ENCODE measurements around the gene MLLT6.
"Not testable (repeated sequence)": the region's sequence is repeated elsewhere in the genome, so short reads cannot be mapped to it uniquely, and the experiment has no call there.

The MLLT6 gene

GRCh38 chr17:38720941-38721340, 15.9 kb downstream of the MLLT6 start:
- POLR2A ChIA-PET, result no interaction called here
- CTCF ChIA-PET, result no interaction called here
- no peak for TF ChIP-seq BHLHE40 (IDR thresholded peaks at IDR 0.05; ENCODE audit: borderline replicate concordance)
- no peak for TF ChIP-seq HDGF (IDR thresholded peaks at IDR 0.05; ENCODE audit: borderline replicate concordance)
- no peak for TF ChIP-seq FOXA1 (IDR thresholded peaks at IDR 0.05)
- no peak for TF ChIP-seq SP1 (IDR thresholded peaks at IDR 0.05)
- TF ChIP-seq L3MBTL2 (conservative IDR thresholded peaks at IDR 0.05), result no peak
- TF ChIP-seq ZNF384 (IDR thresholded peaks at IDR 0.05), result no peak
- no peak for TF ChIP-seq TARDBP (IDR thresholded peaks at IDR 0.05)
- no peak for TF ChIP-seq SUZ12 (IDR thresholded peaks at IDR 0.05)
- DNase-seq (ENCODE audit: extremely low spot score), result no peak

- no peak for DNase-seq (ENCODE audit: extremely low spot score)
- ChIA-PET POLR2A (no interaction called here), CTCF (no interaction called here)
- no peak for TF ChIP-seq HDGF (IDR thresholded peaks at IDR 0.05; ENCODE audit: borderline replicate concordance)
- no peak for TF ChIP-seq ZNF384 (IDR thresholded peaks at IDR 0.05)
- TF ChIP-seq SP1 (IDR thresholded peaks at IDR 0.05), result no peak
- TF ChIP-seq BHLHE40 (IDR thresholded peaks at IDR 0.05; ENCODE audit: borderline replicate concordance), result no peak
- no peak for TF ChIP-seq TARDBP (IDR thresholded peaks at IDR 0.05)
- TF ChIP-seq FOXK2 (IDR thresholded peaks at IDR 0.05), result no peak
- TF ChIP-seq SUZ12 (IDR thresholded peaks at IDR 0.05), result no peak
- no peak for TF ChIP-seq FOXA1 (IDR thresholded peaks at IDR 0.05)
- TF ChIP-seq ELF4 (IDR thresholded peaks at IDR 0.05), result no peak
- TF ChIP-seq PKNOX1 (IDR thresholded peaks at IDR 0.05), result no peak
- TF ChIP-seq L3MBTL2 (conservative IDR thresholded peaks at IDR 0.05), result no peak
- TF ChIP-seq FOXM1 (IDR thresholded peaks at IDR 0.05; ENCODE audit: borderline replicate concordance), result no peak
- TF ChIP-seq CTBP1 (IDR thresholded peaks at IDR 0.05; ENCODE audit: borderline replicate concordance), result no peak
- TF ChIP-seq ARNT (IDR thresholded peaks at IDR 0.05), result no peak
- no peak for TF ChIP-seq LEF1 (IDR thresholded peaks at IDR 0.05; ENCODE audit: borderline replicate concordance)
- TF ChIP-seq NFRKB (IDR thresholded peaks at IDR 0.05), result no peak
Measured at GRCh38 chr17:38721802-38722201, 16.7 kb downstream of the MLLT6 start.

- ChIA-PET POLR2A (no interaction called here), CTCF (no interaction called here)
- DNase-seq (ENCODE audit: extremely low spot score), result no peak
- no peak for TF ChIP-seq LEF1 (IDR thresholded peaks at IDR 0.05; ENCODE audit: borderline replicate concordance)
- TF ChIP-seq ARNT (IDR thresholded peaks at IDR 0.05), result no peak
- TF ChIP-seq FOXK2 (IDR thresholded peaks at IDR 0.05), result no peak
- TF ChIP-seq ELF4 (IDR thresholded peaks at IDR 0.05), result no peak
- no peak for TF ChIP-seq CTBP1 (IDR thresholded peaks at IDR 0.05; ENCODE audit: borderline replicate concordance)
- no peak for TF ChIP-seq L3MBTL2 (conservative IDR thresholded peaks at IDR 0.05)
- no peak for TF ChIP-seq SUZ12 (IDR thresholded peaks at IDR 0.05)
Measured at GRCh38 chr17:38724337-38724988, 19.4 kb downstream of the MLLT6 start.

- ChIA-PET POLR2A (no interaction called here), CTCF (no interaction called here)
- TF ChIP-seq FOXA1 (IDR thresholded peaks at IDR 0.05) (no peak), FOXK2 (IDR thresholded peaks at IDR 0.05) (no peak), FOXM1 (IDR thresholded peaks at IDR 0.05; ENCODE audit: borderline replicate concordance) (no peak), NFRKB (IDR thresholded peaks at IDR 0.05) (no peak), CTBP1 (IDR thresholded peaks at IDR 0.05; ENCODE audit: borderline replicate concordance) (no peak), ARNT (IDR thresholded peaks at IDR 0.05) (no peak), LEF1 (IDR thresholded peaks at IDR 0.05; ENCODE audit: borderline replicate concordance) (no peak), TARDBP (IDR thresholded peaks at IDR 0.05) (no peak), HDGF (IDR thresholded peaks at IDR 0.05; ENCODE audit: borderline replicate concordance) (no peak), L3MBTL2 (conservative IDR thresholded peaks at IDR 0.05) (no peak), SUZ12 (IDR thresholded peaks at IDR 0.05) (no peak), PKNOX1 (IDR thresholded peaks at IDR 0.05) (no peak), BHLHE40 (IDR thresholded peaks at IDR 0.05; ENCODE audit: borderline replicate concordance) (no peak), ELF4 (IDR thresholded peaks at IDR 0.05) (no peak)
- DNase-seq (ENCODE audit: extremely low spot score), result no peak
Measured at GRCh38 chr17:38725066-38725465, 20.0 kb downstream of the MLLT6 start.

GRCh38 chr17:38726145-38726544, 21.1 kb downstream of the MLLT6 start:
- POLR2A ChIA-PET; DNase-seq (ENCODE audit: extremely low spot score); CTCF ChIA-PET: not testable (repeated sequence)

- TF ChIP-seq L3MBTL2 (conservative IDR thresholded peaks at IDR 0.05) (no peak), ELF4 (IDR thresholded peaks at IDR 0.05) (no peak)
- ChIA-PET POLR2A (interaction anchor here (1.2 to 2.7 kb wide), 5 partner anchors 17 to 26 kb away, joined by 3 to 9 read pairs (median 5); partner anchors contain the start of gene MLLT6), CTCF (interaction anchor here (1.4 kb wide), 1 partner anchor 21 kb away, joined by 3 read pairs; no protein-coding TSS in a partner anchor)
- DNase-seq (ENCODE audit: extremely low spot score), result no peak
Measured at GRCh38 chr17:38727736-38728135, 22.7 kb downstream of the MLLT6 start.

- TF ChIP-seq L3MBTL2 (conservative IDR thresholded peaks at IDR 0.05) (no peak), HDGF (IDR thresholded peaks at IDR 0.05; ENCODE audit: borderline replicate concordance) (no peak)
- ChIA-PET POLR2A (interaction anchor here (1.0 to 2.7 kb wide), 8 partner anchors 10 to 125 kb away, joined by 3 to 9 read pairs (median 5); partner anchors contain the start of genes MLLT6, PSMB3 and RPL23), CTCF (interaction anchor here (1.4 kb wide), 2 partner anchors 22 to 51 kb away, joined by 3 to 6 read pairs; no protein-coding TSS in a partner anchor)
- DNase-seq (ENCODE audit: extremely low spot score), result no peak
Measured at GRCh38 chr17:38728290-38728831, 23.3 kb downstream of the MLLT6 start.

Data from HEK293T (cell line).